GM12865 (cell line): ENCODE data around the gene XXYLT1.
"Not testable (repeated sequence)": the region's sequence is repeated elsewhere in the genome, so short reads cannot be mapped to it uniquely, and the experiment has no call there.

Experiments
- DNase-seq: peaks from one replicate; pipeline ENCODE4 v3.0.0; 2010; ENCODE audit warnings: low read depth
- H3K4me3 ChIP-seq: 2 replicates; pipeline ENCODE4 v1.5.1; 2011; ENCODE audit warnings: mild to moderate bottlenecking, low read depth, low read length, control low read depth
- TF ChIP-seq, protein P1 (sequence below): IDR thresholded peaks from 2 replicates; pipeline ENCODE4 v1.5.1; 2011; ENCODE audit warnings: low read length, control low read depth, low read depth, inconsistent platforms; ENCODE audit not compliant: insufficient read depth; ENCODE audit errors: missing control alignments

The XXYLT1 gene

DNA sequence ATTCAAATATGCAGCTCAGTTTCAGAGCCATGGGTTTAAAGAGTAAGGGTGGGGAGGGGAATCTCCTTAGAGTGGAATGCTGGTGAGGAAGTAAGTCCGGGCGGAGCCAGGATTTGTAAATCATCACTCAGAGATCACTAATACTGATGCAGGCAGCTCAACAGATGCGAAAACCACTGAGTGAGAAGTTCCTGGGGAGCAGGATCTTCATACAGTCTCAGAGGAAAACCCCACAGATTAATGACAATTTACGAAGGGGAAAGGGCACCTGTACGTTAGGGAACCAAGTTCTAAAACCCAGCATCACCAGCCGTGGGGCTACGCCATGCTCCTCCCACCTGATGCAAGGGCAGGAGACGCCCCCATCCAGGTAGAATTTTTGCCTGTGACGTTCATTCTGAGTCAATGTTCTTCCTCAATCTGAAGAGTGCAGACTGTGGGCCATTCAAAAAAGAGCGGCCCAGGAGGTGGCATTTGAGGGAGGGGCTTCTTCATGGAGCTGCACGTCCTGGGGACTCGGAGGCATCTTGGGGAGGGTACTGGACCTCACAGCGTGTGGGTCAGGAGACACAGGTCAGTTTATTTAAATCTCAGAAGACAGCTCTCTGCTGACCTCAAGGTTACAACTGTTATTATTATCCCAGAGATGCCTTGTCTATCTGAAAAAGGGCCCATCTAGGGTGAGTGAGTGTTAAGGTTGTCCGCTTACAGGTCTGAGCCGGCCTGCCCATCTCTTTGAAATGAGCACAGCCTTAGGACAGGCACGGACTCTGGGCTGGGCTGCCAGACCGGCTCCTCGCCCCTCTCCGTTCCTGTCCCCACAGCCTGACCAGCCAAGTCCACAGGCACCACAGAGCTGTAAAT is 228.0 kb downstream of the XXYLT1 start:
- no peak overlapping the region for H3K4me3 ChIP-seq

DNA sequence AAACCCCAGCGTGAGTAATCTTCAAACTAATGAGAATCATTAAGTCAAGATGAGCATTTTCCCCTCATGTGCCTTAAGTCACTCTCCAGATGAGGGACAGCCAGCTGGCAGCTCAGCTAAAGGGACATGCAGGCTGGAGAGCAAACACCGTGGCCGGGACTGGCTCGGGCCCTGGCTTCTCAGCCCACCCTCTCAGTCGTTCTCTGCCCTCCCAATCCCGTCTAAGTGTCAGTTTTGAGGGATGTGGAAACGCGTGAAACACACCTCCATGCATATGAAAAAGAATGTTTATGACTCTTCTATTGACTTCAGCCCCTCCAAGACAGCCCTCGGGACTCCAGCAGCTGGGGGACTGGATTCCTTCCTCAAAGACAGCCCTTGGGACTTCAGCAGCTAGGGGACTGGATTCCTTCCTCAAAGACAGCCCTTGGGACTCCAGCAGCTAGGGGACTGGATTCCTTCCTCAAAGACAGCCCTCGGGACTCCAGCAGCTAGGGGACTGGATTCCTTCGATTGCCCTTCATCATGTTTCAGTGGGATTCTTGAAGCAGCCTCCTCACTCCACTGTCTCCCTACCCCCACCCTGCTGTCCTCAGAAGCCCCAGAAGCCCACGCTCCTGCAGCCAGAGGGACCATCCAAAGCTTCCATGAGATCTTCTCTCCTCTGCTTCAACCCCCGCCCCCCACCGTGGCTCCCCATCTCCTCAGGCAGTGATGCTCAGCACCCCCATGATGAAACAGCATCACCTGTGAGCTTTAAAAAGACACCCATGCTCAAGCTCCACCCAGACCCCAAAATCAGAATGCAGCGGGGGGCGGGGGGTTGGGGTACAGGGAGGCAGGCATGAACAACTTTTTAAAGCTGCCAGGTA is 228.9 kb downstream of the XXYLT1 start:
- TF ChIP-seq, protein P1, sequence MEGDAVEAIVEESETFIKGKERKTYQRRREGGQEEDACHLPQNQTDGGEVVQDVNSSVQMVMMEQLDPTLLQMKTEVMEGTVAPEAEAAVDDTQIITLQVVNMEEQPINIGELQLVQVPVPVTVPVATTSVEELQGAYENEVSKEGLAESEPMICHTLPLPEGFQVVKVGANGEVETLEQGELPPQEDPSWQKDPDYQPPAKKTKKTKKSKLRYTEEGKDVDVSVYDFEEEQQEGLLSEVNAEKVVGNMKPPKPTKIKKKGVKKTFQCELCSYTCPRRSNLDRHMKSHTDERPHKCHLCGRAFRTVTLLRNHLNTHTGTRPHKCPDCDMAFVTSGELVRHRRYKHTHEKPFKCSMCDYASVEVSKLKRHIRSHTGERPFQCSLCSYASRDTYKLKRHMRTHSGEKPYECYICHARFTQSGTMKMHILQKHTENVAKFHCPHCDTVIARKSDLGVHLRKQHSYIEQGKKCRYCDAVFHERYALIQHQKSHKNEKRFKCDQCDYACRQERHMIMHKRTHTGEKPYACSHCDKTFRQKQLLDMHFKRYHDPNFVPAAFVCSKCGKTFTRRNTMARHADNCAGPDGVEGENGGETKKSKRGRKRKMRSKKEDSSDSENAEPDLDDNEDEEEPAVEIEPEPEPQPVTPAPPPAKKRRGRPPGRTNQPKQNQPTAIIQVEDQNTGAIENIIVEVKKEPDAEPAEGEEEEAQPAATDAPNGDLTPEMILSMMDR: no peak

More for the DNA sequence above, 228.0 kb downstream of the XXYLT1 start:
- DNase-seq: no peak
- TF ChIP-seq, protein P1: no peak

DNA sequence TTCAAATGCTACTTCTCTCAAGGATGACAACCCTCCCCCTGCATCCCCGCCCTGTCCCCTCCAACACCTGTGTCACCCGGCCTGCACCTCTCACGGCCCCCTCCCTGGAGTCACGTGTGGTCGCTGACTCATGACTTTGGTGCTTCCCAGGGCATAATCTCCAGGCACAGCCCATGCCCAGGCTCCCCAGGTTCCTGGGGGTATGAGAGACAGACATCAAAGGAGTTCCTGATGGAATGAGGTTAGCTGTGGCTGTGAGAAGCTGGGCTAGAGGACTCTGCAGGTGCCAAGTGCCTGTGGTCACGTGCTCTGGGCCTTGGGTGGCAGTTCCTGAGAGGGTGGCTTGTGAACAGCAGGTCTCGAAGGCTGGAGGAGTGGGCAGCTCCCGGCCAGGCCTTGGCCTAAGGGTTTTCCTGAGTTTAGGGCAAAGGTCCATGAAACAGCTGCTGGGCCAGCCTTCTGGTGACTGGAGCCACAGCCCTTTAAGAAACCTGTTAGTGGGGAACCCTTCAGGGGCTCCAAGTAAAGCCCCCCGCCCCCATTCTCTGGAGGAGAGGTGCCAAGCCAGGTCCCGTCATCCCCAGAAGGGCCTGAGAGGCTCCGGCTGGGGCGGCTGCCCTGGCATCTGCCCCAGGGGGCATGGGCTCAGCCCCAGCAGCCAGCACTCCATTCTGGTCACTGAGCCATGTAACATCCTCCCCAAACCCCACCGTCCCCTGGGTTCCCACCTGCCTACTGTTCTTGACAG is 230.0 kb downstream of the XXYLT1 start:
- TF ChIP-seq, protein P1: no peak
- no peak for DNase-seq
- H3K4me3 ChIP-seq: no peak overlapping the region

More for the DNA sequence above, 228.9 kb downstream of the XXYLT1 start:
- H3K4me3 ChIP-seq: no peak overlapping the region
- DNase-seq: no peak

DNA sequence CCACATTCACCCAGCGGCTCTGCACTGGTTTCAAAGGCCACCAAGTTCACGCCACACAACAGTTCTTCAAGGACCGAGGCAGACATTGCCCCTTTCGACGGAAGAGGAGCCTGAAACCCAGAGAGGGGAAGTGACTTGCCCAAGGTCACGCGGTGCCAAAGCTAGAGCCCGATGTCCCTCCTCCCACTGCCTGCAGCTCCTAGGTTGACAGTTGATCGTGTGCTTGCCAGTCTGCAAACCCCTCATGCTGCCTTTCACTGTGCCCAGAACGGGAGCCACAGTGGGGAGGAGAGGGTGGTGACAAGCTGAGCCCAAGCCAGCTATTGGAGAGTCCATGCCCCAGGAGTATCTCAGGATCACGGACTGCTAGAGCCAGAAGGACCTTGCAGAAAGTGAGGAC is 230.9 kb downstream of the XXYLT1 start:
- peak; percentile 31 for DNase-seq
- H3K4me3 ChIP-seq: no peak overlapping the region
- TF ChIP-seq, protein P1: no peak

DNA sequence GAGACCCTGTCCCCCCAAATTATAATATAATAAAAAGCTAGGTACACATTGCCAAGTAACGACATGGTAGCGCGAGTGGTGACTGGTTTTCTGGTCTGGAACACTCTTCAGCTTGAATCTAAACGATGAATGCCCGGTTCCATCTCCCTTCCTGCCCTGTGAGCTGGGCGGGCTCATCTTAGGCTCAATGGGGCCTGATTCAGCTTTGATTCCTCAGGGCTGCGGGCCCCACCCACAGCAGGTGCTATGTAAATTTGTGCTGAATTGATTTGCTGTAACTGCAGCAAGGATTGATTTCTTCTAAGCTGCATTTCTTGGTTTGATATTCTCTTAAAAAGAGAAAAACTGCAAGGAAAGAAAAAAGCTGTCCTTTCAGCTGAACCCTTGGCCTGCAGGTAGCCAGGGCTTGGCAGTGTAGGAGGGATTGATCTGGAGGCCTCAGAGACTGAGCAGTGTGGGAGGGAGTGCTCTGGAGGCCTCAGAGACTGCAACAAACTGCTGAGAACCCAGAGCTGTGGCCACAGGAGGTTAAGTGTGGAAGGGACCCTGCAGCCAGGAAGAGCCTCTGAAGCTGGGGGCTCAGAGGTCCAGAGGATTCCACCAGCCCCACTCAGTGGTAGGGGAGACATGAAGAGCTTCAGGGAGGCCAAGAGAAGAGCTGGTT is 231.6 kb downstream of the XXYLT1 start:
- no peak overlapping the region for H3K4me3 ChIP-seq
- DNase-seq: no peak
- TF ChIP-seq, protein P1: no peak

DNA sequence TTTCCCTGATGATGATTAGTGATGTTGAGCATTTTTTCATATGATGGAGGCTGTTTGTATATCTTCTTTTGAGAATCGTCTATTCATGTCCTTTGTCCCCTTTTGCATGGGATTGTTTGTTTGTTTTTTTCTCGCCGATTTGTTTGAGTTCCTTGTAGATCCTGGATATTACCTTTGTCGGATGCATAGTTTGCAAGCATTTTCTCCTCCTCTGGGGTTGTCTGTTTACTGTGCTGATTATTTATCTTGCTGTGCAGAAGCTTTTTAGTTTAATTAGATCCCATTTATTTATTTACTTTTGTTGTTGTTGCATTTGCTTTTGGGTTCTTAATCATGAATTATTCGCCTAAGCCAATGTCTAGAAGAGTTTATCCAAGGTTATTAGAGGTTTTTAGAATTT is 232.8 kb downstream of the XXYLT1 start:
- TF ChIP-seq, protein P1: no peak
- no peak overlapping the region for H3K4me3 ChIP-seq
- no peak for DNase-seq

DNA sequence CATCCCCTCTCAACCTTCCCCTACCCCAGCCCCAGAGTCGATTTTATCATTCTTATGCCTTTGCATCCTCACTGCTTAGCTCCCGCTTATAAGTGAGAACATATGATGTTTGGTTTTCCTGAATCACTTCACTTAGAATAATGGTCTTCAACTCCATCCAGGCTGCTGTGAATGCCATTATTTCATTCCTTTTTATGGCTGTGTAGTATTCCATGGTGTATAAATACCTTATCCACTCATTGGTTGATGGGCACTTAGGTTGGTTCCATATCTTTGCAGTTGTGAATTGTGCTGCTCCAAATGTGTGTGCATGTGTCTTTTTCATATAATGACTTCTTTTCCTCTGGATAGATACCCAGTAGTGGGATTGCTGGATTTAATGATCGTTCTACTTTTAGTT is 233.4 kb downstream of the XXYLT1 start:
- not testable (repeated sequence) for H3K4me3 ChIP-seq, DNase-seq
